ENCODE measurements around the gene TMEM198.

The TMEM198 gene

GRCh38 chr2:219517954-219518778 is 25.7 kb upstream of the TMEM198 start:
- H3K27ac ChIP-seq, result no peak overlapping the region
- no peak for DNase-seq (ENCODE audit: low read depth, low spot score)
- no peaks in the 10 kb centered on the region for H3K9me3 ChIP-seq (ENCODE audit: low read depth, low read length)
- no peak overlapping the region for H3K4me3 ChIP-seq
- TF ChIP-seq FOXP2 (optimal IDR thresholded peaks at IDR 0.05; ENCODE audit: control extremely low read depth, extremely low read length, insufficient read depth) (no peak), EZH2 (IDR thresholded peaks at IDR 0.05) (no peak), POLR2AphosphoS5 (IDR thresholded peaks at IDR 0.05; ENCODE audit: borderline replicate concordance, low read depth, low read length) (no peak)
- no peaks in the 10 kb centered on the region for H3K36me3 ChIP-seq (ENCODE audit: insufficient read depth, low read length)
- H3K9ac ChIP-seq (ENCODE audit: insufficient read length), result no peak overlapping the region

- TF ChIP-seq POLR2AphosphoS5 (IDR thresholded peaks at IDR 0.05; ENCODE audit: borderline replicate concordance, low read depth, low read length), result no peak
- H3K4me3 ChIP-seq, result no peak overlapping the region
- H3K27ac ChIP-seq, result no peak overlapping the region
- H3K9me3 ChIP-seq (ENCODE audit: low read depth, low read length), result no peaks in the 10 kb centered on the region
- no peaks in the 10 kb centered on the region for H3K36me3 ChIP-seq (ENCODE audit: insufficient read depth, low read length)
- H3K9ac ChIP-seq (ENCODE audit: insufficient read length), result no peak overlapping the region
- no peak for DNase-seq (ENCODE audit: low read depth, low spot score)
Measured at GRCh38 chr2:219519526-219519916, 24.3 kb upstream of the TMEM198 start.

GRCh38 chr2:219520079-219520478 is 23.7 kb upstream of the TMEM198 start:
- H3K9ac ChIP-seq (ENCODE audit: insufficient read length), result no peak overlapping the region
- DNase-seq (ENCODE audit: low read depth, low spot score), result no peak

GRCh38 chr2:219521066-219521880 is 22.6 kb upstream of the TMEM198 start:
- Histone ChIP-seq H3K9ac (ENCODE audit: insufficient read length) (no peak overlapping the region), H3K4me3 (no peak overlapping the region), H3K36me3 (ENCODE audit: insufficient read depth, low read length) (no peaks in the 10 kb centered on the region), H3K9me3 (ENCODE audit: low read depth, low read length) (no peaks in the 10 kb centered on the region), H3K27ac (no peak overlapping the region)
- DNase-seq (ENCODE audit: low read depth, low spot score), result no peak
- TF ChIP-seq EZH2 (IDR thresholded peaks at IDR 0.05) (no peak), POLR2AphosphoS5 (IDR thresholded peaks at IDR 0.05; ENCODE audit: borderline replicate concordance, low read depth, low read length) (no peak), FOXP2 (optimal IDR thresholded peaks at IDR 0.05; ENCODE audit: control extremely low read depth, extremely low read length, insufficient read depth) (no peak)

More at GRCh38 chr2:219520079-219520478, 23.7 kb upstream of the TMEM198 start:
- H3K9me3 ChIP-seq (ENCODE audit: low read depth, low read length), result no peaks in the 10 kb centered on the region
- no peak overlapping the region for H3K4me3 ChIP-seq
- TF ChIP-seq FOXP2 (optimal IDR thresholded peaks at IDR 0.05; ENCODE audit: control extremely low read depth, extremely low read length, insufficient read depth) (no peak), POLR2AphosphoS5 (IDR thresholded peaks at IDR 0.05; ENCODE audit: borderline replicate concordance, low read depth, low read length) (no peak), EZH2 (IDR thresholded peaks at IDR 0.05) (no peak)
- H3K36me3 ChIP-seq (ENCODE audit: insufficient read depth, low read length), result no peaks in the 10 kb centered on the region
- no peak overlapping the region for H3K27ac ChIP-seq

GRCh38 chr2:219522111-219523030 is 21.5 kb upstream of the TMEM198 start:
- Histone ChIP-seq H3K27ac (no peak overlapping the region), H3K4me3 (no peak overlapping the region), H3K9me3 (ENCODE audit: low read depth, low read length) (no peaks in the 10 kb centered on the region), H3K9ac (ENCODE audit: insufficient read length) (no peak overlapping the region), H3K36me3 (ENCODE audit: insufficient read depth, low read length) (no peaks in the 10 kb centered on the region)
- no peak for TF ChIP-seq EZH2 (IDR thresholded peaks at IDR 0.05)
- TF ChIP-seq FOXP2 (optimal IDR thresholded peaks at IDR 0.05; ENCODE audit: control extremely low read depth, extremely low read length, insufficient read depth), result no peak
- no peak for TF ChIP-seq POLR2AphosphoS5 (IDR thresholded peaks at IDR 0.05; ENCODE audit: borderline replicate concordance, low read depth, low read length)
- no peak for DNase-seq (ENCODE audit: low read depth, low spot score)

GRCh38 chr2:219523031-219523671 is 20.7 kb upstream of the TMEM198 start:
- Histone ChIP-seq H3K27ac (no peak overlapping the region), H3K9ac (ENCODE audit: insufficient read length) (no peak overlapping the region), H3K36me3 (ENCODE audit: insufficient read depth, low read length) (no peaks in the 10 kb centered on the region), H3K4me3 (no peak overlapping the region), H3K9me3 (ENCODE audit: low read depth, low read length) (no peaks in the 10 kb centered on the region)
- TF ChIP-seq POLR2AphosphoS5 (IDR thresholded peaks at IDR 0.05; ENCODE audit: borderline replicate concordance, low read depth, low read length) (no peak), FOXP2 (optimal IDR thresholded peaks at IDR 0.05; ENCODE audit: control extremely low read depth, extremely low read length, insufficient read depth) (no peak), EZH2 (IDR thresholded peaks at IDR 0.05) (no peak)
- no peak for DNase-seq (ENCODE audit: low read depth, low spot score)

- Histone ChIP-seq H3K9me3 (ENCODE audit: low read depth, low read length) (no peaks in the 10 kb centered on the region), H3K27ac (no peak overlapping the region), H3K9ac (ENCODE audit: insufficient read length) (no peak overlapping the region), H3K4me3 (no peak overlapping the region), H3K36me3 (ENCODE audit: insufficient read depth, low read length) (no peaks in the 10 kb centered on the region)
- TF ChIP-seq FOXP2 (optimal IDR thresholded peaks at IDR 0.05; ENCODE audit: control extremely low read depth, extremely low read length, insufficient read depth), result no peak
- no peak for TF ChIP-seq EZH2 (IDR thresholded peaks at IDR 0.05)
- no peak for TF ChIP-seq POLR2AphosphoS5 (IDR thresholded peaks at IDR 0.05; ENCODE audit: borderline replicate concordance, low read depth, low read length)
- DNase-seq (ENCODE audit: low read depth, low spot score), result no peak
Measured at GRCh38 chr2:219524817-219525216, 19.0 kb upstream of the TMEM198 start.

Measured in SK-N-MC (cell line).